HG03066 (cell line): ENCODE measurements around the gene CTSV.
"Not testable (repeated sequence)": the region's sequence is repeated elsewhere in the genome, so short reads cannot be mapped to it uniquely, and the experiment has no call there.

ENCODE experiments used
- ATAC-seq: cut with Tn5 transposase; IDR thresholded peaks from one replicate; pipeline ENCODE4 v1.9.1; 2021; ENCODE audit warnings: low read depth; ENCODE audit not compliant: unreplicated experiment

CTSV gene

GRCh38 chr9:97045300-97045699 lies 6.4 kb upstream of the CTSV start:
- ATAC-seq: no peak

- ATAC-seq: no peak
These were observed 3.0 kb upstream of the CTSV start for GRCh38 chr9:97041898-97042297.

DNA sequence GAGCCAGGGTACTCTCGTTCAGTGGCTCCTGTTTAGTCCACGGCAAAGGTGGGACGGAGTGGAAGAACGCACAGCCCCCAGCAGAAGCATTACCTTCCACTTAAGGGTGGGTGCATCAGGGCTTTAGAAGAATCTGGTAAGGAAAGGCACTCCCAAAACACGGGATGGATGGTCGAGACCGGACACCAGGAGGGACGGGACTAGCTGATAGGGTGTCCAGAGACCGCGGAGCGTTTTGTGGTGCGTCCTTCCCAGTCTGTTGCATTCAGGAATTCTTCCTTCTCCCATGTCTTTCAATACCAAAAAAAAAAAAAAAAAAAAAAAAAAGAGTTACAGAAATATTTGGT lies 545 bp upstream of the CTSV start:
- ATAC-seq: no peak

DNA sequence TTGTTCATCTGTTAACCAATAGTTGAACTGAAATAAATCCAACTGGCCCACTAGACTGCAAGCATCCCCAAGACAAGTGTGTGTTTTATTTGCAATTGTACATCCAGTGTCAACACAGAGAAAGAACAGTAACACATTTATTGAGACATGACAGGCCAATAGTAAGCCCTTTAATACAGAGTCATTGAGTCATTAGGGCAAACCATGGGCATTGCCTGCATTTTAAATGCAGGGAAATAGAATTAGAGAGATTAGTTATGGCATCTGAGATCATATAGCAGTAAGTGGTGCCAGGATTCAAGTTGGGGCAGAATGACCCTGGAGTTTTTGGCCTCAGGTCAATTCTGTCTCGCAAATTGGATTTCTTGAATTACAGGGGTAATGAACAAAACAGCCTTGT lies 15.4 kb downstream of the CTSV start:
- ATAC-seq: not testable (repeated sequence)

- ATAC-seq: peak; percentile 74
These were observed 25.5 kb downstream of the CTSV start for GRCh38 chr9:97013151-97014132.

- ATAC-seq: peak; percentile 69
These were observed 26.3 kb downstream of the CTSV start for GRCh38 chr9:97012617-97013016.

DNA sequence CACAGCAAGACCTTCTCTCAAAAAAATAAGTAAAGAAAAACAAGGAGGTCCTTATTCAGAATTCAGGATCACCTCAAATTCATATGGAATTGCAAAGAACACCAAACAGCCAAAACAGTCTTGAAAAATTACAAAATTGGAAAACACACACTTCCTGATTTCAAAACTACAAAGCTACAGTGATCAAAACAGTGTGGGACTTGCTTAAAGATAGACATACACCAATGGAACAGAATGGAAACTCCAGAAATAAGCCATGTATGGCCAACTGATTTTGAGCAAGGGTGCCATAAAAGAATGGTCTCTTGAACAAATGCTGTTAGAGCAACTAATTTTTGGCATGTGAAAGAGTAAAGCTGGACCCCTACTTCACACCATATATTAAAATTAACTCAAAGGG lies 36.7 kb downstream of the CTSV start:
- not testable (repeated sequence) for ATAC-seq

DNA sequence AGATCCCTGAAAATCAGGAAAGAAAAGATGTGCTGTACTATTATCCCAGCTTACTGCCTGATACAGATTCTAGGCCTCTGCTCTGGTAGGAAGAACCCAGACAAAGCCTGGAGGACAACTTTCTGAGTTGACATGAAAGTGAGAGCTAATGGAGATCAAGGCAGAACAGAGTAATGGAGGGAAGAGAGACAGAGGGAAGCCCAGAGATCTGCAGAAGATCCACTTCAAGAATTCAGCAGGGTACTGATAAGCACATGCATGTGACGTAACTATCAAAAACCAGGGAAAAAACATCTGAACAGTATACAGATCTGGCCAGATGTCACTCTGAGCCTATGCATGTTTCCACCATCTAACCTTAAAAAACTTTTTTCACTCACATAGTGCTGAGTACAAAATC lies 37.6 kb downstream of the CTSV start:
- not testable (repeated sequence) for ATAC-seq

DNA sequence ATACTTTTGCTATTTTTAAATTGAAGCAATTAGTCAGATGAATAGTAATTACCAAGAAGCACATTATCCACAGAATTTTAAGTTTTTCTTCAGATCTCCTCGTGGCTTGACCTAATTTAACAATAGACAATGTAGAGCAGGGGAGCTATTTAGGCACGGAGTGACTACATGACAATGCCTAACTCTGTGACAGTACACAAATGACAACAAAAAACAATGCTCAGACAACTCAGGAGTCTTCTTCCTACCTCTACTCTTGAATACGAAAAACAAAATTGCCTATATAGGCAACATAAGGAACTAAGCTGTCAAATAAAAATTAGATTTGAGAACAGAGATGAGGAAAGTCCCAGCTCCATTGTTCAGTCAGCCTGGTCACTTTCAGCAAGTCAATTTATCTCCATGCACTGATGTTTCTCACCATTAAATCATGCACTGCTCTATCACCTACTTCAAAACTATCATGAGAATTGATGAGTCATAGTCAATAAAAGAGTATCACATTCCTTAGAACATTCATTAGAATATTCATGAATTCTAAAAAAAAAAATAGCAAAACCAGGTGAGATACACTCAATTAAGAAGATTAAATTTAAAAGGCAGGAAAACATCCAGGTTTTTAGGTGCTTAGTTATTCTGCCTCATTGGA lies 38.7 kb downstream of the CTSV start:
- not testable (repeated sequence) for ATAC-seq

DNA sequence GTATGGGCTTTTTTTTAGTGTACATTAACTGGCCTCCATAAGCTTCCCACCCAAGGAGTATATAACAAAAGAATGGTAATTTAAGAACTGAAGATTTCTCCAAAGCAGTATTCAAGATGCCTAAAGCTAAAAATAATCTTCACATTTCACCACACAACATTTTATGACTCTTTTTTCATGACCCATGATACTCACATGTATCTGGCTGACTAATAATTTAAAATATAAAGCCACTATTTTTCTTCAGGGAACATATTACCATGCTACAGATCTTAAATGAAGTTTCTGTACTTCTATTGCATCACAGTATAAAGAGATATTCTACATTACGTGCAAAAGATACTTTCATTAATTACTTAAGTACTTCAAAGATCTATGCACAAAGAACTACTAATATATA lies 39.2 kb downstream of the CTSV start:
- not testable (repeated sequence) for ATAC-seq

GRCh38 chr9:96997009-96997701 lies 41.8 kb downstream of the CTSV start:
- not testable (repeated sequence) for ATAC-seq

- ATAC-seq: not testable (repeated sequence)
These were observed 44.4 kb downstream of the CTSV start for GRCh38 chr9:96994531-96995016.

DNA sequence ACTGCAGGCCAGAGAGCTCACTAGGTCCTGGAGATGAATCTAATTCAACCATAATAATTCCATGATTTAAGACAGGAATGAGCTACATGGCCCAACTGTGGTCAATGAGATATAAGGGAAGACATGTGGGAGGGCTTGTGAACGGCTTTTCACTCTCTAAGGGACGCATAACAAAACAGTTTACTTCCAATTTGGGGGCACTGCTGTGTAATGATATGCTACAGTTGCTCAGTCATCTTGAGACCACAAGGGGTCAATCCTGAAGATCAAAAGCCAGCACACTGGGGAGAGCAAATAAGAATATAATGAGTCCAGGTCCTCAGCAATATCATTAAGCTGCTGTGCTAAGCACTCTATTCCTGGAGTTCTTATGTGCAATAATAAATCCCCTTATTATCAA lies 46.6 kb downstream of the CTSV start:
- not testable (repeated sequence) for ATAC-seq

DNA sequence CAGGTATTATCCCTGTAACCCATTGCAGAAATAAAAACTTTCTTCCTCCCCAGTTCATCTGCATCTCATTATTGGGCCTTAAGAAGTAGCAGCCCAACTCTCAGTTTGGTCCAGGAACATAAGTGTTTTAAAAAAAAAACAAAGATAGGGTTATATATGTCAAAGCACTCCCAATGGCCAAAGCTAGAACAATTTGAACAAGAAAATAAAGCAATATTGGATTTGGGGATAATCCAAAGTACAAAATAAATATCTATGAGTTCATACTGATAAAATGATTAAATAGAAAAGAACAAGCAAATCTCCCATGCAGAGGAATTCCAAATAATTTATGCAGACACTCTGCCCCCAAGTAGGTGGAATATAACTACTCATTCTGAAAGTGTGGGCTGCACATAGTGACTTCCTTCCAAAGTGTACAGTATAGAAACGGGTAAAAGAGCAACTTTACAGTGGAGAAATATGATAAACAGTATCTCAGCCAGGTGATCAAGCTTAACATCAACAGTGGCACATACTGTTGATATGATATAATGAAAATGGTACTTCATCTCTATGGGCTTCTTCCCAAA lies 49.1 kb downstream of the CTSV start:
- not testable (repeated sequence) for ATAC-seq

- not testable (repeated sequence) for ATAC-seq
These were observed 54.1 kb downstream of the CTSV start for GRCh38 chr9:96984887-96985286.

DNA sequence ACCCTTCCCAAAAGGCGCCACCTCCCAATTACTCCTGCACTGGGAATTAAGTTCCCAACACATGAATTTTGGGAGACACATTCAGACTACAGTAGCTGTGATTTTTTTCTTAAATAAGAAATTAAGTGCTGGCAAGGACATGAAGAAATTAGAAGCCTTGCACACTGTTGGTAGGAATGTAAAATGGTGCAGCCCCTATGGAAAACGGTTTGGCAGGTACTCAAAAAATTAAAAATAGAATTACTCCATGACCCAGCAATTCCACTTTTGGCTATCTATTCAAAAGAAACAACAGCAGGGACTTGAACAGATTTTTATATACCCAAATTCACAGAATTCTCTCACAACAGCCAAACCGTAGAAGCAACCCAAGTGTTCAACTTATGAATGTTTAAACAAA lies 54.8 kb downstream of the CTSV start:
- ATAC-seq: not testable (repeated sequence)

DNA sequence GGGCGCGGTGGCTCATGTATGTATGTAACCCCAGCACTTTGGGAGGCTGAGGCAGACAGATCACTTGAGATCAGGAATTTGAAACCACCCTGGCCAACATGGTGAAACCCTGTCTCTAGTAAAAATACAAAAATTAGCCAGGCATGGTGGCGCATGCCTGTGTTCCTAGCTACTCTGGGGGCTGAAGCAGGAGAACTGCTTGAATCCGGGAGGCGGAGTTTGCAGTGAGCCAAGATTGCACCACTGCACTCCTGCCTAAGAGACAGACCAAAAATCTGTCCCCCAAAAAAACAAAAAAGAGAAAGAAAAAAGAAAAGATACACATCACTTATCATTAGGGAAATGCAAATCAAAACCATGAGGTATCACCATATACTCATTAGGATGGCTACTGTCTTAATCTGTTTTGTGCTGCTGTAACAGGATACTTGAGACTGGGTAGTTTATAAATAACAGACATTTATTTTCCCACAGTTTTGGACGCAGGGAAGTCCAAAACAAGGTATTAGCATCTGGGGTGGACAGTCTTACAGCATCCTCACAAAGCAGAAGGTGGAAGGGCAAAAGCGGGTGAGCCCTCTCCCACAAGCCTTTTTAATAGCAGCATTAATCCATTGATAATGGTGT lies 55.3 kb downstream of the CTSV start:
- not testable (repeated sequence) for ATAC-seq
